Measurements from ENCODE around the gene FSTL3.
"Not testable (repeated sequence)": the region's sequence is repeated elsewhere in the genome, so short reads cannot be mapped to it uniquely, and the experiment has no call there.

The FSTL3 gene

GRCh38 chr19:725461-726089 is 49.4 kb downstream of the FSTL3 start:
- CTCF ChIA-PET = no interaction called here
- POLR2A ChIA-PET = no interaction called here
- TF ChIP-seq LEF1 (IDR thresholded peaks at IDR 0.05; ENCODE audit: borderline replicate concordance) (no peak), PKNOX1 (IDR thresholded peaks at IDR 0.05) (no peak), CTBP1 (IDR thresholded peaks at IDR 0.05; ENCODE audit: borderline replicate concordance) (no peak), NFRKB (IDR thresholded peaks at IDR 0.05) (no peak), FOXM1 (IDR thresholded peaks at IDR 0.05; ENCODE audit: borderline replicate concordance) (no peak), TARDBP (IDR thresholded peaks at IDR 0.05) (no peak), ARNT (IDR thresholded peaks at IDR 0.05) (no peak), FOXA1 (IDR thresholded peaks at IDR 0.05) (no peak), ELF4 (IDR thresholded peaks at IDR 0.05) (no peak), ZNF384 (IDR thresholded peaks at IDR 0.05) (no peak)
- DNase-seq (ENCODE audit: extremely low spot score) = no peak

- TF ChIP-seq CTBP1 (IDR thresholded peaks at IDR 0.05; ENCODE audit: borderline replicate concordance) = no peak
- TF ChIP-seq ELF4 (IDR thresholded peaks at IDR 0.05) = no peak
- TF ChIP-seq FOXA1 (IDR thresholded peaks at IDR 0.05) = no peak
- no peak for TF ChIP-seq ZNF384 (IDR thresholded peaks at IDR 0.05)
- no peak for TF ChIP-seq L3MBTL2 (conservative IDR thresholded peaks at IDR 0.05)
- no peak for TF ChIP-seq BHLHE40 (IDR thresholded peaks at IDR 0.05; ENCODE audit: borderline replicate concordance)
- TF ChIP-seq SUZ12 (IDR thresholded peaks at IDR 0.05) = no peak
- TF ChIP-seq LEF1 (IDR thresholded peaks at IDR 0.05; ENCODE audit: borderline replicate concordance) = no peak
- TF ChIP-seq SP1 (IDR thresholded peaks at IDR 0.05) = no peak
- TF ChIP-seq TARDBP (IDR thresholded peaks at IDR 0.05) = no peak
- TF ChIP-seq NFRKB (IDR thresholded peaks at IDR 0.05) = no peak
- TF ChIP-seq ARNT (IDR thresholded peaks at IDR 0.05) = no peak
- no peak for TF ChIP-seq PKNOX1 (IDR thresholded peaks at IDR 0.05)
- no peak for TF ChIP-seq FOXK2 (IDR thresholded peaks at IDR 0.05)
- TF ChIP-seq FOXM1 (IDR thresholded peaks at IDR 0.05; ENCODE audit: borderline replicate concordance) = no peak
- TF ChIP-seq HDGF (IDR thresholded peaks at IDR 0.05; ENCODE audit: borderline replicate concordance) = no peak
- ChIA-PET CTCF (no interaction called here), POLR2A (no interaction called here)
- DNase-seq (ENCODE audit: extremely low spot score) = no peak
Observed at GRCh38 chr19:726993-727956, 51.1 kb downstream of the FSTL3 start.

GRCh38 chr19:728011-728410 is 51.8 kb downstream of the FSTL3 start:
- ChIA-PET CTCF (no interaction called here), POLR2A (no interaction called here)
- DNase-seq (ENCODE audit: extremely low spot score) = no peak
- TF ChIP-seq TARDBP (IDR thresholded peaks at IDR 0.05) (no peak), FOXK2 (IDR thresholded peaks at IDR 0.05) (no peak), PKNOX1 (IDR thresholded peaks at IDR 0.05) (no peak), L3MBTL2 (conservative IDR thresholded peaks at IDR 0.05) (no peak), BHLHE40 (IDR thresholded peaks at IDR 0.05; ENCODE audit: borderline replicate concordance) (no peak), NFRKB (IDR thresholded peaks at IDR 0.05) (no peak), SP1 (IDR thresholded peaks at IDR 0.05) (no peak), LEF1 (IDR thresholded peaks at IDR 0.05; ENCODE audit: borderline replicate concordance) (no peak)

DNA sequence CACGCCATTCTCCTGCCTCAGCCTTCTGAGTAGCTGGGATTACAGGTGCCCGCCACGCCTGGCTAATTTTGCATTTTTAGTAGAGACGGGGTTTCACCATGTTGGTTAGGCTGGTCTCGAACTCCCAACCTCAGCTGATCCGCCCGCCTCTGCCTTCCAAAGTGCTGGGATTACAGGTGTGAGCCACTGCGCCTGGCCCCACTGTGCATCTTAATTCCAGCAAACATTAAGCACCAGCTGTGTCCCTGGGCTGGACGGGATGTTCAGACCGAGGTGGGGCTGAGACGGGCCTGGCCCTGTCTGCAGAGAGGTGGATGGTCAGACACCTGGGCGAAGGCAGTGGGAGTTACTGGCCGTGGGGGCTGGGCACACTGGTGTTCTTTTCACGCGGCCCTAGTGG is 53.4 kb downstream of the FSTL3 start:
- CTCF ChIA-PET; DNase-seq (ENCODE audit: extremely low spot score); POLR2A ChIA-PET: not testable (repeated sequence)

DNA sequence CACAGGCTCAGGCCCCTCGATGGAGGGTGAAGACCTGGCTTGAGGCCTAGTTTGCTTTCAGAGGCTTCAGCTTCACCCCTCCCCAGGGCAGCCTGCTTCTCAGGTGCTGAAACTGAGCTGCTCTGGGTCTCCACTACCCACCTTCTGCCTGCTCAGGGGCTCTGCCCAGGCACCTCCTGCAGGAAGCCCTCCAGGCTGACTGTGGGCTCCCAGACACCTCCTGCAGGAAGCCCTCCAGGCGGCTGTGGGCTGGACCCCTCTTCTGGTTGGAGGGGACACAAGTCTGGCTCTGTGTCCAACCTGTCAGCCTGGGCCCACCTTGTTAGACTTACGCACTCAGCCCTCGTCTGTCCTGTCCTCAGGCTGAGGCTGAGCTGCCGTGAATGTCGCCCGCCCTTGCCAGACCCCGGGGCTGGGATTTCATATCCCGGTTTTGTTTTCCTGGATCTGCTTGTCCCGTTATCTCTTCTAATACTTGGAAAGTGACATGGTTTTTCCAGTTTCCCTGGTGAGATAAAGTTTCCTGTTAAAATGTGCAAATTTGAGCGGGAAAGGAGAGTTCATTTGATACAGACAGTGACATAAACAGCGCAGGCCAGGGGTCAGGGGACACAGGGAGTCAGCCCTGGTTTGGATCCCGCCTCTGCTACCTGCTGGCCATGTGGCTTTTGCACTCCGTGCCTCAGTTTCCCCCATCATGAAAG is 53.9 kb downstream of the FSTL3 start:
- CTCF ChIA-PET = no interaction called here
- DNase-seq (ENCODE audit: extremely low spot score) = no peak
- TF ChIP-seq ELF4 (IDR thresholded peaks at IDR 0.05) (no peak), L3MBTL2 (conservative IDR thresholded peaks at IDR 0.05) (no peak), PKNOX1 (IDR thresholded peaks at IDR 0.05) (no peak), ARNT (IDR thresholded peaks at IDR 0.05) (no peak), CTBP1 (IDR thresholded peaks at IDR 0.05; ENCODE audit: borderline replicate concordance) (no peak), HDGF (IDR thresholded peaks at IDR 0.05; ENCODE audit: borderline replicate concordance) (no peak), SP1 (IDR thresholded peaks at IDR 0.05) (no peak), SUZ12 (IDR thresholded peaks at IDR 0.05) (no peak), ZNF384 (IDR thresholded peaks at IDR 0.05) (no peak), FOXM1 (IDR thresholded peaks at IDR 0.05; ENCODE audit: borderline replicate concordance) (no peak), NFRKB (IDR thresholded peaks at IDR 0.05) (no peak), LEF1 (IDR thresholded peaks at IDR 0.05; ENCODE audit: borderline replicate concordance) (no peak), TARDBP (IDR thresholded peaks at IDR 0.05) (no peak), BHLHE40 (IDR thresholded peaks at IDR 0.05; ENCODE audit: borderline replicate concordance) (no peak), FOXA1 (IDR thresholded peaks at IDR 0.05) (no peak), FOXK2 (IDR thresholded peaks at IDR 0.05) (no peak)
- POLR2A ChIA-PET = no interaction called here

Measured in HEK293T (cell line).